ENCODE data around the gene SSC5D.
"Not testable (repeated sequence)": the region's sequence is repeated elsewhere in the genome, so short reads cannot be mapped to it uniquely, and the experiment has no call there.

SSC5D gene

GRCh38 chr19:55486043-55486970 is 1.9 kb upstream of the SSC5D start:
- Mint-ChIP-seq H3K36me3 (no peaks in the 10 kb centered on the region), H3K4me3 (peak overlapping the region; percentile 75), H3K9me3 (no peaks in the 10 kb centered on the region), H3K27ac (peak overlapping the region; percentile 53), H3K4me1 (peaks cover 6% of the 10 kb centered on the region), H3K27me3 (no peaks in the 10 kb centered on the region)

- Mint-ChIP-seq H3K9me3 (no peaks in the 10 kb centered on the region), H3K36me3 (no peaks in the 10 kb centered on the region), H3K4me1 (peaks cover 6% of the 10 kb centered on the region), H3K4me3 (peak overlapping the region; percentile 20), H3K27ac (peak overlapping the region; percentile 51), H3K27me3 (peaks cover 1% of the 10 kb centered on the region)
These were observed 989 bp upstream of the SSC5D start for GRCh38 chr19:55486971-55487923.

GRCh38 chr19:55488986-55489710 is 912 bp downstream of the SSC5D start:
- H3K27ac Mint-ChIP-seq: no peak overlapping the region
- H3K36me3 Mint-ChIP-seq: no peaks in the 10 kb centered on the region
- H3K27me3 Mint-ChIP-seq: peaks cover 1% of the 10 kb centered on the region
- no peak overlapping the region for H3K4me3 Mint-ChIP-seq
- H3K9me3 Mint-ChIP-seq: no peaks in the 10 kb centered on the region
- peaks cover 6% of the 10 kb centered on the region for H3K4me1 Mint-ChIP-seq

- Mint-ChIP-seq H3K9me3 (no peaks in the 10 kb centered on the region), H3K4me1 (peaks cover 6% of the 10 kb centered on the region), H3K27ac (no peak overlapping the region), H3K4me3 (no peak overlapping the region), H3K36me3 (no peaks in the 10 kb centered on the region), H3K27me3 (peaks cover 1% of the 10 kb centered on the region)
These were observed 1.7 kb downstream of the SSC5D start for GRCh38 chr19:55489711-55490477.

GRCh38 chr19:55490478-55491432 is 2.5 kb downstream of the SSC5D start:
- Mint-ChIP-seq H3K27ac (no peak overlapping the region), H3K4me3 (no peak overlapping the region), H3K4me1 (peaks cover 6% of the 10 kb centered on the region), H3K36me3 (no peaks in the 10 kb centered on the region), H3K9me3 (no peaks in the 10 kb centered on the region), H3K27me3 (peaks cover 1% of the 10 kb centered on the region)

GRCh38 chr19:55491546-55492360 is 3.5 kb downstream of the SSC5D start:
- Mint-ChIP-seq H3K27ac (no peak overlapping the region), H3K27me3 (peaks cover 1% of the 10 kb centered on the region), H3K4me1 (peaks cover 6% of the 10 kb centered on the region), H3K36me3 (no peaks in the 10 kb centered on the region), H3K9me3 (no peaks in the 10 kb centered on the region), H3K4me3 (no peak overlapping the region)

GRCh38 chr19:55492362-55492944 is 4.2 kb downstream of the SSC5D start:
- no peak overlapping the region for H3K4me3 Mint-ChIP-seq
- no peak overlapping the region for H3K27ac Mint-ChIP-seq
- H3K4me1 Mint-ChIP-seq: peaks cover 2% of the 10 kb centered on the region
- peaks cover 1% of the 10 kb centered on the region for H3K27me3 Mint-ChIP-seq
- no peaks in the 10 kb centered on the region for H3K9me3 Mint-ChIP-seq
- no peaks in the 10 kb centered on the region for H3K36me3 Mint-ChIP-seq

GRCh38 chr19:55493052-55493644 is 4.9 kb downstream of the SSC5D start:
- no peaks in the 10 kb centered on the region for H3K9me3 Mint-ChIP-seq
- no peak overlapping the region for H3K4me3 Mint-ChIP-seq
- no peak overlapping the region for H3K27ac Mint-ChIP-seq

GRCh38 chr19:55493645-55494171 is 5.5 kb downstream of the SSC5D start:
- Mint-ChIP-seq H3K4me1 (no peaks in the 10 kb centered on the region), H3K27me3 (peaks cover 1% of the 10 kb centered on the region), H3K27ac (no peak overlapping the region), H3K36me3 (no peaks in the 10 kb centered on the region), H3K4me3 (no peak overlapping the region), H3K9me3 (no peaks in the 10 kb centered on the region)

More at GRCh38 chr19:55493052-55493644, 4.9 kb downstream of the SSC5D start:
- H3K27me3 Mint-ChIP-seq: peaks cover 1% of the 10 kb centered on the region
- H3K4me1 Mint-ChIP-seq: no peaks in the 10 kb centered on the region
- H3K36me3 Mint-ChIP-seq: no peaks in the 10 kb centered on the region

- Mint-ChIP-seq H3K36me3 (no peaks in the 10 kb centered on the region), H3K27ac (no peak overlapping the region), H3K9me3 (no peaks in the 10 kb centered on the region), H3K27me3 (peaks cover 1% of the 10 kb centered on the region), H3K4me1 (no peaks in the 10 kb centered on the region), H3K4me3 (no peak overlapping the region)
These were observed 6.0 kb downstream of the SSC5D start for GRCh38 chr19:55494172-55494761.

- no peaks in the 10 kb centered on the region for H3K36me3 Mint-ChIP-seq
- H3K27ac Mint-ChIP-seq: no peak overlapping the region
- H3K9me3 Mint-ChIP-seq: no peaks in the 10 kb centered on the region
- no peaks in the 10 kb centered on the region for H3K4me1 Mint-ChIP-seq
- peaks cover 1% of the 10 kb centered on the region for H3K27me3 Mint-ChIP-seq
- no peak overlapping the region for H3K4me3 Mint-ChIP-seq
These were observed 7.6 kb downstream of the SSC5D start for GRCh38 chr19:55495646-55496349.

GRCh38 chr19:55496820-55497219 is 8.6 kb downstream of the SSC5D start:
- H3K4me3 Mint-ChIP-seq, H3K36me3 Mint-ChIP-seq, H3K4me1 Mint-ChIP-seq, H3K27me3 Mint-ChIP-seq, H3K27ac Mint-ChIP-seq, H3K9me3 Mint-ChIP-seq: not testable (repeated sequence)

All from activated naive CD4-positive, alpha-beta T cell treated with anti-CD3 and anti-CD28 coated beads, Interleukin-2, amount 50 U/mL, for 24 hours (primary cell).